SK-N-MC (cell line): ENCODE measurements around the gene PRRX2.
"Not testable (repeated sequence)": the region's sequence is repeated elsewhere in the genome, so short reads cannot be mapped to it uniquely, and the experiment has no call there.

ENCODE experiments used
- DNase-seq: peaks from one replicate; pipeline ENCODE4 v3.0.0-alpha.2; 2011; ENCODE audit warnings: low read depth, low spot score
- H3K27ac ChIP-seq: fragments of 200-600 bp; sonication (generic); 2 replicates; pipeline ENCODE4 v1.5.1; 2016; ENCODE audit warnings: mixed run types
- H3K36me3 ChIP-seq: fragments of 200-600 bp; sonication (generic); 2 replicates; pipeline ENCODE4 v1.6.1; 2017; ENCODE audit warnings: antibody characterized with exemption, low read length, mixed read lengths; ENCODE audit not compliant: insufficient read depth
- H3K4me3 ChIP-seq: fragments of 200-600 bp; sonication (generic); 2 replicates; pipeline ENCODE4 v1.5.1; 2016
- H3K9ac ChIP-seq: fragments of 200-600 bp; sonication (generic); 2 replicates; pipeline ENCODE4 v1.8.0; 2017; ENCODE audit warnings: mixed run types, mixed read lengths; ENCODE audit not compliant: insufficient read length
- H3K9me3 ChIP-seq: fragments of 200-600 bp; sonication (generic); 2 replicates; pipeline ENCODE4 v1.6.1; 2017; ENCODE audit warnings: low read depth, mild to moderate bottlenecking, antibody characterized with exemption, low read length, moderate library complexity, mixed read lengths
- EZH2 ChIP-seq: fragments of 200-600 bp; sonication (generic); IDR thresholded peaks from one replicate; pipeline ENCODE4 v1.6.1; 2017; ENCODE audit warnings: antibody characterized with exemption
- FOXP2 ChIP-seq: optimal IDR thresholded peaks from 2 replicates; pipeline ENCODE3; 2011; ENCODE audit warnings: mild to moderate bottlenecking, moderate library complexity; ENCODE audit not compliant: insufficient read depth; ENCODE audit errors: extremely low read length, control extremely low read depth
- POLR2AphosphoS5 ChIP-seq: IDR thresholded peaks from 2 replicates; pipeline ENCODE4 v1.6.1; 2012; ENCODE audit warnings: mild to moderate bottlenecking, low read depth, low read length, borderline replicate concordance

The PRRX2 gene

DNA sequence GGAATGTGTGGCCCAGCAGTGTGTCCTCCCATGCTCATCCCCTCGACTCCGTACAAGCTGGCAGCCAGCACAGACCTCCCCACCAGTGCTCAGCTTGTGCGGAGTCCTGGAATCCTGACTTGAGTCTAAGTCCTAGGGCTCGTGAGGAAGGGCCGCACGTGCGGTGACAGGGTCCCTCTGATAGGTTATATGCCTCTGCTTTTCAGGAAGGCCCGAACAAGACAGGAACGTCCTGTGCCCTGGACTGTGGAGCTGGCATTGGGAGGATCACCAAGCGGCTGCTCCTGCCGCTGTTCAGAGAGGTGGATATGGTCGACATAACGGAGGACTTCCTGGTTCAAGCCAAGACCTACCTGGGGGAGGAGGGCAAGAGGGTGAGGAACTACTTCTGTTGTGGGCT is 31.6 kb upstream of the PRRX2 start:
- H3K36me3 ChIP-seq = peaks cover 67% of the 10 kb centered on the region
- H3K27ac ChIP-seq = no peak overlapping the region
- no peak overlapping the region for H3K4me3 ChIP-seq
- no peak for TF ChIP-seq FOXP2
- peak; percentile 19; the same call in 1 of the 2 replicates for TF ChIP-seq POLR2AphosphoS5
- TF ChIP-seq EZH2 = no peak
- DNase-seq = no peak
- no peak overlapping the region for H3K9ac ChIP-seq
- no peaks in the 10 kb centered on the region for H3K9me3 ChIP-seq

DNA sequence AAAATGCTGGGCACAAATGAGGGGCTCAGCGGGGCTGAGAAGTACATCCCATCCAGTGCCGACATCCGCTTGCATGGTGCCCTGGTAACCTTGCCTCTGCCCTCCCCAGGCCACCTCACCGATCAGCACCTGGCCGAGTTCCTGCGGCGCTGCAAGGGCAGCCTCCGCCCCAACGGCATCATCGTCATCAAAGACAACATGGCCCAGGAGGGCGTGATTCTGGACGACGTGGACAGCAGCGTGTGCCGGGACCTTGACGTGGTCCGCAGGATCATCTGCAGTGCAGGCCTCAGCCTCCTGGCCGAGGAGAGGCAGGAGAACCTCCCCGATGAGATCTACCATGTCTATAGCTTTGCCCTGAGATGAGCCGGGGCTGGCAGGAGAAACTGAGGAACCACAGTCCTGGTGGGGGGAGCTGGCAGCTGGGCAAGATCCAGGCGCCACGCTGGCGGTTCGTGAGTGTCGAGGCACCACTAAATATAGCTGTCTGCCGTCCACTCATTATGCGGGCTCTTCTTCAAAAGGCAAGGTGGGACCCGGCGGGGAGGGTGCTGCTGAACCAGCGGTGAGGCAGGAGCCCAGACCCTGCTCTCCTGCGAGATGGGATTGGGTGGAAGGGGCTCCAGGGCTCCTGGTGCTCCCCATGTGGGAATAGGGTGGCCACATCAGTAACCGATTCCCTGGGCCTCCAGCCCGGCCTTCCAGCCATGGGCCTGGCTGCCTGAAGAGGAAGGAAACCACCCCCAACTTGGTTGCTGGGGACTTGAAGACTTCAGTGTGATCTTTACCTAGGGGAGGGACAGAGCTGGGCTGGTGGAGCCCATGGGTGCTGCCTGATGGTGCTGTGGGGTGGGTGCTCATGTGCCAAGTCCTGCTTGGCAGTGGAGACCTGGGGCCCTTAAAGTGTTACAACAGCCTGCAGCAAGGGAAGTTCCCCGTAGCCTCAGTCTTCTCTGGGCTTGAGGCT is 30.1 kb upstream of the PRRX2 start:
- peak overlapping the region; percentile 35; the same call in 1 of the 2 replicates for H3K27ac ChIP-seq
- H3K36me3 ChIP-seq = peaks cover 66% of the 10 kb centered on the region
- H3K4me3 ChIP-seq = no peak overlapping the region
- DNase-seq = no peak
- TF ChIP-seq FOXP2 = no peak
- no peak for TF ChIP-seq POLR2AphosphoS5
- TF ChIP-seq EZH2 = no peak
- no peak overlapping the region for H3K9ac ChIP-seq
- no peaks in the 10 kb centered on the region for H3K9me3 ChIP-seq

DNA sequence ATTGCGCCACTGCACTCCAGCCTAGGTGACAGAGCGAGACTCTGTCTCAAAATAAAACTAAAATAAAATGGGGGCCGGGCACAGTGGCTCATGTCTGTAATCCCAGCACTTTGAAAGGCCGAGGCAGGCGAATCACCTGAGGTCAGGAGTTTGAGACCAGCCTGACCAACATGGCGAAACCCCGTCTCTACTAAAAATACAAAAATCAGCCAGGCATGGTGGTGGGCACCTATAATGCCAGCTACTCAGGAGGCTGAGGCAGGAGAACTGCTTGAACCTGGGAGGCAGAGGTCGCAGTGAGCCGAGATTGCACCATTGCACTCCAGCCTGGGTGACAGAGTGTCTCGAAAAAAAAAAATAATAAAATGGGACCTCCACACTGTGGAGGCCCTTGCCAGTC is 29.1 kb upstream of the PRRX2 start:
- H3K36me3 ChIP-seq = peaks cover 66% of the 10 kb centered on the region
- not testable (repeated sequence) for H3K9me3 ChIP-seq, H3K9ac ChIP-seq, DNase-seq, H3K27ac ChIP-seq, H3K4me3 ChIP-seq

DNA sequence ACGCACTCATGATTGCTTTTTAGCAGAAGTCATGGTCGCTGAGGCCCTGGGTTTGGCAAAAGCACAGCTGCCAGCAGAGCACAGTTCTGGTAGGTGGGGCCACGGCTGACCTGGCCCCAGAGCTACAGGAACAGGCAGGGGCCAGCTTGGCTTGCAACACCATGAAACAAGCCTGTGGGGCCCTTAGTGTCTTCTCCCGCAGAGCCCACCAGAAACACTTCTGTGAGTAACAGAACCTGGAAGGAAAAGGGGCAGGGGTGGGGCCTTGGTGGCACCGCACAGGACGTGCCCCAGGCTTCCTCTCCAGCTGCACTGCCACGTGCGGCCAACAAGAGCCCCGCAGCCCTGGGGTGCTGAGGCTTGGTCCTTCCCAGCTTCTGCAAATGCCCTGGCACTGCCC is 28.3 kb upstream of the PRRX2 start:
- DNase-seq = no peak
- peaks cover 60% of the 10 kb centered on the region for H3K36me3 ChIP-seq
- no peak overlapping the region; the same call in 1 of the 2 replicates for H3K27ac ChIP-seq
- no peak overlapping the region for H3K9ac ChIP-seq
- H3K9me3 ChIP-seq = no peaks in the 10 kb centered on the region
- no peak for TF ChIP-seq POLR2AphosphoS5
- no peak for TF ChIP-seq EZH2
- no peak for TF ChIP-seq FOXP2
- no peak overlapping the region for H3K4me3 ChIP-seq

DNA sequence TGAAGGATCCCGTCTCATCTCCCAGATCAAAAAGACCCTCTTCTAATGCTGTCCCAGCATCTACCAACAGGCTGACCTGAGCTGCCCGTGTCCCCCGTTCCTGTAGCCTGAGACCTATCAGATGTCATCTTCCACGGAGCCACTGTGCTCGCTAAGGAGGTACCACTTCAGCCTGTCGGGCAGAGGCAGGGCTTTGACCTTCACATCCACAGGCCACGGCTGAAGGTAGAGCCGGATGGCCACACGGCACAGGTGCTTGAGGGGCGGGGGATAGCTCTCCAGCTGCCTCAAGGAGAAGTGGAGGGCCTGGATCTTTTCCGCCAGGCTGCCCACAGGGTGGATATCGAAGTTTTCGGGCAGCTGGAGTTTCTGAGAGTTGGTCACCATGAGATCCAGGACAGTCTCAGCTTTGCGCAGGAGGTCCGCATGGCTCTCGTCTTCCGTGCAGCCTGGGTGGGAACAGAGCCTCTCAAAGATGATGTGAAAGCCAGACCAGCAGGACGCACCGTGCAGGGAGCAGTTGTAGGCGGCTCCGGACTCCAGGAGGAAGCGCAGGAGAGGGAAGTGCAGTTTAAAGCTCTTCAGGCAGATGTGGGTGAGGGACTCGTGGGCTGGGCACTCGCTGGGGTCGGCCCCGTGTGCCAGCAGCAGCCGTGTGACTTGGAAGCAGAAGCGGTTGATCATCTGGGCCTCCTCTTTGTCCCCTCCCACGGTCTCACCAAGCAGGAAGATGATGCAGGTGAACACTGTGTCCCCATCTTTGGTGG is 27.6 kb upstream of the PRRX2 start:
- Histone ChIP-seq H3K9ac (no peak overlapping the region), H3K9me3 (no peaks in the 10 kb centered on the region), H3K4me3 (no peak overlapping the region), H3K36me3 (peaks cover 53% of the 10 kb centered on the region), H3K27ac (no peak overlapping the region)
- no peak for DNase-seq
- no peak for TF ChIP-seq EZH2
- 0 out of 2 replicates have a peak, but pooled peaks have one; percentile 19 for TF ChIP-seq POLR2AphosphoS5

DNA sequence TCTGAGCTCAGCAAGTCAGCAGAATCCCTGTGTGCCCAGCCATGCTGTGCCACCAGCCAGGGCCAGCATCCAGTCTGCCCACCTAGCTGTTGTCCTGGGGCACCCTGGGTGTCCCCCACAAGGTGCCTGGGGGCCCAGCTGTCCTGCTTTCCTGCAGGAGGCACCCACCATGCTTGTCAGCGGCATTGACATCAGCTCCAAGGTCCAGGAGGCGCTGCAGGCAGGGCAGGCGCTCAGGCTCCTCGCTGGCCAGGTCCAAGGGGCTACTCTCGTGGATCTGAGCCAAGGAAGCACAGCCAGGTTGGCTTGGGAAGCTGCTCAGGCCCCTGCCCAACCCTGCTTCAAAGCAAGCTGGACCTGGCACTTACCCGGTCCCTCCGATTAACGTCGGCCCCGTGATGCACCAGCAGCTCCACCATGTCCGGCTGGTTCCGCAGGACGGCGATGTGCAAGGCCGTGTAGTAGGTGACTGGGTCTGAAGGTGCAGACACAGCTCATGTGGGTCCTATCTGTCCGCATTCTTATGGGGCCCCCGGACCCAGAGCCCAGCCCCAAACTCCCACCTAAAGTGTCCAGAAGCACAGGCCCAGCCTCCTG is 26.3 kb upstream of the PRRX2 start:
- TF ChIP-seq EZH2 (no peak), FOXP2 (no peak), POLR2AphosphoS5 (no peak)
- Histone ChIP-seq H3K4me3 (peak overlapping the region; percentile 98), H3K9me3 (no peaks in the 10 kb centered on the region), H3K9ac (no peak overlapping the region), H3K27ac (peak overlapping the region; percentile 90), H3K36me3 (peaks cover 41% of the 10 kb centered on the region)
- no peak for DNase-seq

DNA sequence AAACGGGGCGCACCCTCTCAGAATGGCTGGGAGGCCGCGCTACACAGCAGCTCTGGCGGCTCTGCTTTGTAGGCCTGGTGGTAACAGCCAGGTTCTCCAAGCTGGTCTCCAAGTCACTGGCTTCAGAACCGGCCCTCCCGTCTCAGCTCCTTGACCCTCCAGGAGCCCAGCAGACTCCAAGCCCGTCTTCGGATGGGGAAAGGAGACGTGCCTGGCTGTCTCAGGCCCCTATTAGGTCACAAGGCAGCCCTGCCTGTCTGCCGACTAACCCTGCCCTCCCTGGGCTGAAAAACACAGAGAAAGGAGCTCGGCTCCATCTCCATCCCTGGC is 25.7 kb upstream of the PRRX2 start:
- TF ChIP-seq FOXP2 = no peak
- no peak for TF ChIP-seq EZH2
- no peak for TF ChIP-seq POLR2AphosphoS5
- Histone ChIP-seq H3K27ac (peak overlapping the region; percentile 90), H3K4me3 (peak overlapping the region; percentile 98), H3K9me3 (no peaks in the 10 kb centered on the region), H3K36me3 (peaks cover 37% of the 10 kb centered on the region), H3K9ac (no peak overlapping the region)
- DNase-seq = no peak

DNA sequence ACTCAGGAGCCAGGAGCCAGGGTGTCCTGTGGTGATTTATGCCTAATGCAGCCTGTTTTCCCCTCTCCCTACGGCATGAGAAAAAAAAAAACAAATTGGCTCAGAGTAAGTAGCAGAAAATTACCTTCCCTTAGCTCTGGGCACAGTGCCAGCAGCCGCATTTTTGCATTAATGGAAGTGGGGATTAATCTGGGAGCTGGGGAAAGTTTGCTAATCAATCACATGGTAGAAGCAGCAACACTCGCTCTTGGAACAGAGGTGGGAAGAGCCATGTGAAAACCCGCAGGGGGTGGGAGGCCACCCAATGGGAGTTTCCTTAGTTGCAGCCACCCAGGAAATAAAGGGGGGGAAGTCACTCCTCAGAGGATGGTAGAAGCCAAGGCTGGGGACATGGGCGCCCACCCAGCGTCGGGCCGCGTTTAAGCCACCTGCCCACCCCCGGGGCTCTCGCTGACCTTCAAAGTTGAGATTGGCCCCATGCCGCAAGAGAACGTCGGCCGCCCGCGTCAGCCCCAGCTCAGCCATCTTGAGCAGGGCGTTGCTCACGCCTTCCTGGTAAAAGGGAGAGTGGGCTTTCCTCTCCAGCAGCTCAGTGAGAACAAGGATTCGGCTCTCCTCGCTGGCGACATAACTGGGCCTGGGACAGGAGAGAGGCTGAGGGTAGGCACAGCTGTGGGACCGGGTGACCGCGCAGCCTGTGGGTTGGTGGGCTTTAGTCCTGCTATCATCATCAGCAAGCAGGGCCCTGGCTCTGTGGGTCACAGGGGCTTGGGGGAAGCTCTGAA is 25.2 kb upstream of the PRRX2 start:
- peaks cover 31% of the 10 kb centered on the region for H3K36me3 ChIP-seq
- TF ChIP-seq POLR2AphosphoS5 (0 out of 2 replicates have a peak, but pooled peaks have one; percentile 44), EZH2 (no peak), FOXP2 (peak; percentile 90)
- peak overlapping the region; percentile 90 for H3K27ac ChIP-seq
- peak overlapping the region; percentile 85 for H3K9ac ChIP-seq
- H3K4me3 ChIP-seq = peak overlapping the region; percentile 98
- no peaks in the 10 kb centered on the region for H3K9me3 ChIP-seq
- DNase-seq = peak; percentile 99
